LNCAP (cell line): ENCODE data around the gene KCNMA1.

Experiments
- TF ChIP-seq, protein P1 (sequence below): fragments of 450-650 bp; IDR thresholded peaks from 2 replicates; pipeline ENCODE4 v1.5.1; 2017; ENCODE audit warnings: mild to moderate bottlenecking

KCNMA1 gene

DNA sequence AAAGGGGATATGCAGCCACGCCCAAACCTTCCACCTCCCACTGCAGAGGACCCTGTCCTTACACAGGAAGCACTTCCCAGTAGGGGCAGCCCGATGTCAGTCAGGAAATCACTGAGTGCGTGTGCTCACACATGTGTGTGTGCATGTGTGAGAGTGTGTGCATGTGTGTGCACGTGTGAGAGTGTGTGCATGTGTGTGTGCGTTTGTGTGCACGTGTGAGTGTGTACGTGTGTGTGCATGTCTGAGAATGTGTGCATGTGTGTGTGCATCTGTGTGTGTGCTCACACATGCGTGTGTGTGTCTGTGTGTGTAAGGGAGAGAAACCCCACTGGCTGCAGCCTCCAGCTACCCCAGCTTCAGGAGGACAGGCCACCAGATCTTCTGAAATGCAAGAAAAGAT, 229.3 kb downstream of the KCNMA1 start:
- TF ChIP-seq, protein P1, sequence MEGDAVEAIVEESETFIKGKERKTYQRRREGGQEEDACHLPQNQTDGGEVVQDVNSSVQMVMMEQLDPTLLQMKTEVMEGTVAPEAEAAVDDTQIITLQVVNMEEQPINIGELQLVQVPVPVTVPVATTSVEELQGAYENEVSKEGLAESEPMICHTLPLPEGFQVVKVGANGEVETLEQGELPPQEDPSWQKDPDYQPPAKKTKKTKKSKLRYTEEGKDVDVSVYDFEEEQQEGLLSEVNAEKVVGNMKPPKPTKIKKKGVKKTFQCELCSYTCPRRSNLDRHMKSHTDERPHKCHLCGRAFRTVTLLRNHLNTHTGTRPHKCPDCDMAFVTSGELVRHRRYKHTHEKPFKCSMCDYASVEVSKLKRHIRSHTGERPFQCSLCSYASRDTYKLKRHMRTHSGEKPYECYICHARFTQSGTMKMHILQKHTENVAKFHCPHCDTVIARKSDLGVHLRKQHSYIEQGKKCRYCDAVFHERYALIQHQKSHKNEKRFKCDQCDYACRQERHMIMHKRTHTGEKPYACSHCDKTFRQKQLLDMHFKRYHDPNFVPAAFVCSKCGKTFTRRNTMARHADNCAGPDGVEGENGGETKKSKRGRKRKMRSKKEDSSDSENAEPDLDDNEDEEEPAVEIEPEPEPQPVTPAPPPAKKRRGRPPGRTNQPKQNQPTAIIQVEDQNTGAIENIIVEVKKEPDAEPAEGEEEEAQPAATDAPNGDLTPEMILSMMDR: no peak

DNA sequence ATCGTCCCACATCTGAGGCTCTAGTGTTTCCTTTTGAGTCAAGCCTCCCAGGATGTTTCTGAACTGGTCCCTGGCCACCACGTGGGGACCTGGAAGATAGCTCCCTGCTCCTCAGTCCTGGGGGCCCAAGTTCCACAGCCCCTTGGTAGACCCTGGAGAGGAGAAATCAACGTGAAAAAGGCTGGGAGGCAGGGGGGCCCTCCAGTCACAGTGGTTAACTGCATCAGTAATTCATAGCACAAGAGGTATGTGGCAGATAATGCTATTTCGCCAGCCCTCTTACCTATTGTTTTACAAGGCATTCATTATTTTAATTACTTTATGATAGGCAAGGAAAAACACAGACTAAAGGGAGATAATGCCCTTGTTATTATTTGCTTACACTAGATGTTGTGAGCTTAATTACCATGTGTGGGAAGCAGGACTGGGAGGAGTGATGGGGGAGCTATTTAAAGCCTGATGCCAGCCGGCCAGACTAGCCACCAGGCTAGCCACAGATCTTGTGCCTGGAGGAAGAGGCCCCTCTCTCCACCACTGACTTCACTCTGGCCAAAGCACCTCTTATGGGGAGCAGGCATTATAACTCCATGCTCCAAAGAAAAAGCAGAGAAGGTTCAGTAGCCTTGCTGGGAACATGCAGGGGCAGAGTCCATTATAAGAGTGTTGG, 230.7 kb downstream of the KCNMA1 start:
- TF ChIP-seq, protein P1: no peak

DNA sequence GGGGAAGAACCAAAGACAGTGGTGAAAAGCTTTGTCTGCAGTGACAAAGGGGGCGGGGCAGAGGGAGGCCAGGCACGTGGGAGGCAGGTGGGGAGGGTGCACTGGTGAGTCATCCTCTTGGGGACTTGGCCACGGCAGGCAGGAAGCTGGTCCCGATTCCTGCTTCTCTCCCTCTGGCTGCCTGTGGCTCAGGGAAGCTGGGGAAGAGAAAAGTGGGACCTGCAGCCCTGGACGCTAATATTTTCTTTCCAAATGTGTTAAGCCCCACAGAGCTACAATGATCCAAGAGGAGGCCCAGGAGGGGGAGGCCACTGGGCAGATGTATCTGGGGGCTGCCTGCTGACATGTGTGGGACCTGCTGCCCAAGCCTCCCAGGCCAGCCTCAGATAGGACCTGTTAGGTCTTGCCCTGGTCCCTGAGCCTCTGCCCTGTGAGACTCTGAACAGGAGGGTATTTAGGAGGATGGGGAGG, 231.8 kb downstream of the KCNMA1 start:
- TF ChIP-seq, protein P1: no peak

- TF ChIP-seq, protein P1: no peak
These were observed 232.8 kb downstream of the KCNMA1 start for GRCh38 chr10:77404810-77405209.

GRCh38 chr10:77403761-77404160, 233.8 kb downstream of the KCNMA1 start:
- TF ChIP-seq, protein P1: no peak

DNA sequence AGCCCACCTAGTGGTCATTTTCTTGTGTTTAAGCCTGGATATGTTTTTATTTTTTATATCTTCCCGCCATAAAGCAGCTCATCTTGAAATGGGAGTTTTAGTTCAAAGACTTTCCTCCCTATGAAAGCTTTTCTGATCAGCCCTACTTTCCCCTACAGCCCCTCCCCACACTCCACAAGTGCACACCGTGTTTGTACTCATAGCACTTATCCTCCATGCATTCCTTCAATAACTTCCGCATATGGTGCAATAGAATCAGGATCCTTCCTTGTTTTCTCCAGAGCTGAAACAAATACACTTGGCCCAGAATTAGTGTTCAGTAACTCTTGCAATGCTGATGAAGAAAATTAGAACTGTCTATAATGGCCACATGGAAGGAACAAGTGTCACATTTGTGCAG, 235.9 kb downstream of the KCNMA1 start:
- TF ChIP-seq, protein P1: no peak

DNA sequence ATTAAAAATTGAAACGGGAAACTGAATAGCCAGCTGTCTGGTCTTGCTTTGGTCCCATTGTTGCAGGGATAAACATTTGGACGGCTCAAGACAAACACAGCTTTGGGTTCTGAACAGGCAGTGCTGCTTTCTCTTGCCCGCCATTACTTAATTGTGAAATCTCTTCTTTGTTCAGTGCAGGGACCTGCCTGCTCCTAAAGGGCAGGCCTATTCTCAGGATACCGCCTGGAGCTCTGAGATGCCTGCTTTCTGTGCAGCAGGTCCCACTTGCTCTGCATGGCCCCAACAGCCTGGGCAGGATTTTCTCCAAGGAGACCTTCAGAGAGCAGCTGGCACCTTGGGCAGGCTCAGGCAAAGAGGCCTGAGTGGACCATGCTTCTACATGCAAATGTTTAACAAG, 237.6 kb downstream of the KCNMA1 start:
- TF ChIP-seq, protein P1: no peak
